H1 (cell line): ENCODE results near the gene TMEM178B.

Source experiments
- CHD2 ChIP-seq: IDR thresholded peaks from 2 replicates; pipeline ENCODE4 v1.6.1; 2012; ENCODE audit warnings: low read length, improper control_type of control experiment
- CTCF ChIP-seq, 3 experiments: IDR thresholded peaks; 1 replicate in 2 of 3; 2 replicates in 1 of 3; pipeline versions ENCODE4 v1.5.1 to v1.6.1; 2011; ENCODE audit warnings: low read length in 3 of 3, mild to moderate bottlenecking in 3 of 3, inconsistent platforms in 2 of 3, low read depth in 1 of 3, moderate library complexity in 1 of 3; ENCODE audit not compliant: insufficient read depth in 1 of 3; ENCODE audit errors: control extremely low read depth in 1 of 3
- EP300 ChIP-seq, 2 experiments: IDR thresholded peaks; 1 replicate in 1 of 2; 2 replicates in 1 of 2; pipeline ENCODE4 v1.6.1; 2011 to 2012; ENCODE audit warnings: low read depth in 2 of 2, low read length in 2 of 2, mild to moderate bottlenecking in 2 of 2, borderline replicate concordance in 1 of 2, inconsistent platforms in 1 of 2, moderate library complexity in 1 of 2
- HDAC6 ChIP-seq: IDR thresholded peaks from one replicate; pipeline ENCODE4 v1.7.1; 2012; ENCODE audit warnings: low read depth, mild to moderate bottlenecking, inconsistent platforms, low read length, moderate library complexity
- JUN ChIP-seq: IDR thresholded peaks from 2 replicates; pipeline ENCODE4 v1.6.1; 2011; ENCODE audit warnings: low read depth, mild to moderate bottlenecking, improper control_type of control experiment, low read length
- POLR2A ChIP-seq, 2 experiments: IDR thresholded peaks; 1 replicate in 1 of 2; 2 replicates in 1 of 2; pipeline ENCODE4 v1.6.1; 2011; ENCODE audit warnings: low read depth in 2 of 2, low read length in 2 of 2, mild to moderate bottlenecking in 2 of 2; ENCODE audit errors: control extremely low read depth in 1 of 2
- POLR2AphosphoS5 ChIP-seq: IDR thresholded peaks from 2 replicates; pipeline ENCODE4 v1.6.1; 2011; ENCODE audit warnings: low read depth, low read length
- POU5F1 ChIP-seq: IDR thresholded peaks from 2 replicates; pipeline ENCODE4 v1.6.1; 2011; ENCODE audit warnings: low read depth, mild to moderate bottlenecking, low read length, moderate library complexity
- SIN3A ChIP-seq, 2 experiments: IDR thresholded peaks in 1 of 2; conservative IDR thresholded peaks in 1 of 2; 2 replicates each; pipeline ENCODE4 v1.6.1; 2011 to 2012; ENCODE audit warnings: low read length in 2 of 2, improper control_type of control experiment in 1 of 2, low read depth in 1 of 2, mild to moderate bottlenecking in 1 of 2
- SP1 ChIP-seq: IDR thresholded peaks from 2 replicates; pipeline ENCODE4 v1.6.1; 2011; ENCODE audit warnings: low read depth, low read length
- SRF ChIP-seq: IDR thresholded peaks from 2 replicates; pipeline ENCODE4 v1.6.1; 2011; ENCODE audit warnings: mild to moderate bottlenecking, low read depth, low read length, moderate library complexity
- USF2 ChIP-seq: IDR thresholded peaks from 2 replicates; pipeline ENCODE4 v1.6.1; 2011; ENCODE audit warnings: low read length, improper control_type of control experiment
- YY1 ChIP-seq: IDR thresholded peaks from 2 replicates; pipeline ENCODE4 v1.6.1; 2011; ENCODE audit warnings: low read depth, mild to moderate bottlenecking, low read length
- TF ChIP-seq, protein P1 (sequence below): IDR thresholded peaks from 2 replicates; pipeline ENCODE4 v1.6.1; 2012; ENCODE audit warnings: inconsistent platforms

- TF ChIP-seq CTCF (IDR thresholded peaks at IDR 0.05; ENCODE audit: control extremely low read depth in 1 of 3, insufficient read depth in 1 of 3, low read depth in 1 of 3, low read length in 3 of 3) (no peak), EP300 (IDR thresholded peaks at IDR 0.05; ENCODE audit: borderline replicate concordance in 1 of 2, low read depth in 2 of 2, low read length in 2 of 2) (no peak), POLR2AphosphoS5 (no peak), SP1 (no peak), USF2 (no peak), POU5F1 (no peak), SIN3A (conservative IDR thresholded peaks at IDR 0.05 in 1 of 2, IDR thresholded peaks at IDR 0.05 in 1 of 2; ENCODE audit: low read depth in 1 of 2, low read length in 2 of 2) (no peak), YY1 (no peak), SRF (no peak), JUN (no peak), HDAC6 (no peak), POLR2A (IDR thresholded peaks at IDR 0.05; ENCODE audit: control extremely low read depth in 1 of 2, low read depth in 2 of 2, low read length in 2 of 2) (no peak), CHD2 (no peak)
- TF ChIP-seq, protein P1, sequence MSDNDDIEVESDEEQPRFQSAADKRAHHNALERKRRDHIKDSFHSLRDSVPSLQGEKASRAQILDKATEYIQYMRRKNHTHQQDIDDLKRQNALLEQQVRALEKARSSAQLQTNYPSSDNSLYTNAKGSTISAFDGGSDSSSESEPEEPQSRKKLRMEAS, result no peak
Measured at GRCh38 chr7:141320287-141320686, 246.4 kb downstream of the TMEM178B start.
